ENCODE results near the gene LFNG.

Gene LFNG

DNA sequence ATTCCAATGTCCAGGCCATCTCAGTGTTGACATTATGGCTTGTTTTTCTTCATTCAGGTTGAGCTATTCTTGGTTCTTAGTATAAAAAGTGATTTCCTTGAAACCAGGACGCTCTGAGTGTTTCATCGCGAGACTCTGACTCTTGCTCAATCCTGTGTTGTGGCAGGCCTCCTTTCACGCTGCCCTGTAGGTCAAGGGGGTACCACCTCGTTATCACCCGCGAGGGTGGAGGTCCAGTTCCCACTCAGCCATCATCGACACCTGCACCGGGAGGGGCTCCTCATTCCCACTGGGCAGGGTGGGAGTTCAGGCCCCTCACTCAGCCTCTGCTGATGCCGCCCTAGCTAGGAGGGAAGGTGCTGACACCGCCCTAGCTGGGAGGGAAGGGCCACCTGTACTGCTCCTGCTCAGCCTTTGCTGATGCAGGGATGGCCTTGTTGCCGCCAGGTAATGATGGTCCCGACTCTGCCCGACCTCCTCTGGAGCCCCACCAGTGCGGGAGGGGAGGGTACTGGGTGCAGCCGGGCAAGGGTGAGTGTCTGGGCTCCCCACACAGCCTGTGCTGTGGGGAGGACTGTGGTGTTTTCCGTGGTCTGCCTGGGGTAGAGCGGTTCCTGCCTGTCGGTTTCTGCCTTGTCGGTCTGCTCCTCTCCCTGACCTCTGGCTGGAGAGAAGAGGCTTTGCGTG, 55.6 kb downstream of the LFNG start:
- DNase-seq: no peak

DNA sequence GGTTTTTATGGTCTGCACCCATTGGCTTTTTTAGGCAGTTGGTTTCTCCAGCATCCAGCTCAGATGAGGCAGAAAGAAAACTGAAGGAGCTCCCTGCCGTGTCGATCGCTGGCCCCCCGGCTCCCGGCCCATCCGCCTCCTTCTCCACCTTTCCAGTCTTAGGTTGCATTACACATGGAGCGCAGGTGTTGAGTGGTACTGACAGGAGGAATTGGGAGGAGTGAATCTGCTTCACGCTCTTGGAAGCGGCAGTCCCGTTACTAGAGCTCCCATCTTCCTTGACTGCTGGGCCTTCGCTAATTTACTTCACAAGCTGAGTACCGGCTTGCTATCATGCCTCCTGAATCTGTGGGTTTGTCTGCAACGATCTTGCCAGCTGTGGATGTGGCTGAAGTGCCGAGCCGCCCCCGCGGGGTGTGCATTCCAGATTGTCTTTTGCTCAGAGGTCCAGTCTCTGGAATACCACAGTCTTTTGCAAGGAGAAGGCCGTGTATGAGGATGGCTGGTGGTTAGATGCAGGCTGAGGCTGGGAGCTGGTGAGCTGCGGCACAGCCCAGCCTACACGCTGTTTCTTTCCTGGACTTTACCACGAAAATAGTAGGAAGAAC, 56.3 kb downstream of the LFNG start:
- peak; percentile 43 for DNase-seq

DNA sequence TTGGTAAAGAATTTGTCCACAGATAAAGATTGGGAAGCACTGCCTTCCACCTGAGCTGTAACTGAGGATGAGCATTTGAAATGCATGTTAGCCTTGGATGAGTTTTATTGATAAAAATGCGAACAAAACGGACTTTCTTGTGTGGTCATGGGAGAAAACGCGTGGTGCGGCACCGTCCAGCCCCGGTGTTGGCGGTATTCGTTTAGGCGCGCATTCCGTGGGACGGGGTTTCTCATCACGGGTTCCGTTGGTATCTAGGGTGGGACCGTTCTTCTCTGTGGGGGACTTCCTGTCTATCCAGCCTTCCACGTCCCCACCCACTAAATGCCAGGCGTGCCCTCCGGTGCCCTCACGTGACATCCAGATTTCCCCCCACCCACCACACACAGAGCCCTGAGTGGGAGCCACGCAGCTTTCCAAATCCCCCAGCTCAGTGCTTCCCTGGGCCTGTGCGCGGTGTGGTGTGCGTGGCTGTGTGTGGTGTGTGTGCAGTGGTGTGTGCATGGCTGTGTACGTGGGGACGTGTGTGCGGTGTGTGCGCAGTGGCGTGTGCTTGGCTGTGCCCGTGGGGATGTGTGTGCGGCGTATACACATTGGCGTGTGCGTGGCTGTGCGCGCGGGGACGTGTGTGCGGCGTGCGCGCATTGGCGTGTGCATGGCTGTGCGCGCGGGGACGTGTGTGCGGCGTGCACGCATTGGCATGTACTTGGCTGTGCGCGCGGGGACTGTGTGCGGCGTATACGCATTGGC, 57.3 kb downstream of the LFNG start:
- no peak for DNase-seq

Measured in femur (tissue), 1 donor.